GDM1 (cell line): Measurements from ENCODE around the gene FAM168A.
"Not testable (repeated sequence)": the region's sequence is repeated elsewhere in the genome, so short reads cannot be mapped to it uniquely, and the experiment has no call there.

Experiments used
- DNase-seq: peaks from one replicate; lab custom pipeline; 2025; lab: John Stamatoyannopoulos, UW

FAM168A gene

DNA sequence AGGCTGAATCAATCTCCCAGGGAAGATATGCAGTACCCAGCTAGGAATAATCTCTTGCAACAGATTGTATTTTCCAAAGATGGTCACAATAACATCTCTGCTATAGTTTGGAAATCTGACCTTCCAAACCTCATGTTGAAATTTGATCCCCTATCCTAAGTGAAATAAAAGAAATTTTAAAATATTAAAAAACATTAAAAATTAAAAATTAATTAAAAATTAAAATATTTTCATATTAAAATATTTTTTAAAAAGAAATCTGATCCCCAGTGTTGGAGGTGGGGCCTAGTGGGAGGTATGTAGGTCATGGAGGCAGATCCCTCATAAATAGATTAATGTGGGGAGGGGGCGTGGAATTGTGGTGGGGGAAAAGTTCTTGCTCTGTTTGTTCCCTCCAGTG is 79.7 kb downstream of the FAM168A start:
- DNase-seq = no peak

DNA sequence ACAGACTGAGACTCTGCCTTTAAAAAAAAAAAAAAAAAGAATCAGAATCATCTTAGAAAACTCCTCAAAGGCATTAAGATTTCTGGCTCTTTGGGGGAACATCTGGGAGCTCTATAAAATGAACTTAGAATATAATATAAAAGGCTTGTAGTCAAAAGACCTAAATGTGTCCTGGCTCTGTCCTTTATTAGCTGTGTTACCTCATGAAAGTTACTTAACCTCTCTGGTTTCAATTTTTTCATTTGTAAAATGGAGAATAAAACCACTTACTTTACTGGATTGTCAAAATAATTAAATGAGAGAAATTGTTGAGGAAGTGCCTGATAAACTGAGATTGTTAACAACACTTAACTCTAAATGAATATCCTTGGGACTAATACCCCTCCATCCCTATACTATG is 81.8 kb downstream of the FAM168A start:
- DNase-seq = no peak

DNA sequence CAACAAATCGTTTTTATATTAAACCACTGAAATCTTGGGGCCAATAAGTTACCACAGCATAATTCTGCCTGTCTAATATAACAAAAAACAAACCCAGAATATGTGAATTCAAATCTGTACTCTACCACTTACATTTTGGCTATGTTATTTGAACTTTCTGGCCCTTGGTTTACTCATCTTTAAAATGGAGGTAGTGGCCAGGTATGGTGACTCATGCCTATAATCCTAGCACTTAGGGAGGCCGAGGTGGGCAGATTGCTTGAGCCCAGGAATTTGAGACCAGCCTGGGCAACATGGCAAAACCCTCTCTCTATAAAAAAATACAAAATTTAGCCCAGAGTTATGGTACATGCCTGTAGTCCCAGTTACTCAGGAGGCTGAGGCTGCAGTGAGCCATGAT is 84.2 kb downstream of the FAM168A start:
- DNase-seq = no peak

DNA sequence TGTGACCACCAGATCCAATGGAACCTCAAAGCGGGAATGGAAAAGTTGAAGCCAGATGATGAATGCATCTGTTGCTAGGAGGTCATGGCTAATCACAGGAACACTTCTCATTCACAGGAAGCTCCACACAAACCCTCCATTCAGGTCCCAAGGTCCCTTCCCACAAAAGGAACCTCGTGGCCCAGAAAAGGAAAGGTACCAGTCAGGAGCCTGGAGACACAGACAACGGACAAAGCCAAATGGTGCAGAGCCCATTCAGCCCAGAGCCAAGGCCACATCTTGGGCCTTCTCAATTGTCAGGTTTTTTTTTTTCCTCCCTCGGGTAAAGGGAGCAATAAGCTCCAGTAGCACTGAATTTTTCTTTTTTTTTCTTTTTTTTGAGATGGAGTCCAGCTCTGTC is 87.0 kb downstream of the FAM168A start:
- DNase-seq = no peak

DNA sequence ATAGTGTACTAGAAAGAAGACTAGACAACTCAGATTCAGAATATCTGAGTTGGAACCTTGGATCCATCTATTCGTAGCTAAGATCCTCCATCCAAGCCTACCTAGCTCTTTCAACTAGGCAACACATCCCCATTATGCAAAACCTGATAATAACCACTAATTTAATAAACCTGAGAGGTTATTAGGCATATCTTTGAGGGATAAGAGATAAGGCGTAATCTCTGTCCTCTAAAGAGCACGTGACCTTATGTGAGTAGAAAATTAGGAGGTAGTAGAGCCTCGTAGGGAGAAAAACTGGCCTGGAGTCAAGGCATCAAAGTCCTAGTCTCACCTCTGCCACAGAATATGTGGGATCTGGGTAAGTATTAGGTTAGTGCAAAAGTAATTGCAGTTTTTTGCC is 87.8 kb downstream of the FAM168A start:
- DNase-seq = no peak

DNA sequence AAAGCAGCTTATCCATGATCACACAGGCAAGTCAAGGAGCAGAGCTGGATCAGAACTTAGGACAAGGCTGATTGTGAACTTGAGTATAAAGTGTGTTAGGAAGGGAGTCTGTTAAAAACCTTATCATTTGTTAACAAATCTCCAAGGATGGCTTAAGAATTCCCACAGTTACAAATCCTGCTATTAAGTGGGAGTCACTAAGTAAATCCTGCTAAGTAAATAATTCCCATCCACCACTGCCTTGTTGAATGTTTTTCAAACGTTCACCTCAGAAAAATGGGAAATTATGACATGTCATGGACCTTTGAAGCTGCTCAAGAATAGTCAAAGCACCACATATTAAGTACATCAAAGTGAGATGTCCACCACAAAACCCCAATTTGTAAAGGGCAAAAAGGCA is 88.7 kb downstream of the FAM168A start:
- DNase-seq = no peak

DNA sequence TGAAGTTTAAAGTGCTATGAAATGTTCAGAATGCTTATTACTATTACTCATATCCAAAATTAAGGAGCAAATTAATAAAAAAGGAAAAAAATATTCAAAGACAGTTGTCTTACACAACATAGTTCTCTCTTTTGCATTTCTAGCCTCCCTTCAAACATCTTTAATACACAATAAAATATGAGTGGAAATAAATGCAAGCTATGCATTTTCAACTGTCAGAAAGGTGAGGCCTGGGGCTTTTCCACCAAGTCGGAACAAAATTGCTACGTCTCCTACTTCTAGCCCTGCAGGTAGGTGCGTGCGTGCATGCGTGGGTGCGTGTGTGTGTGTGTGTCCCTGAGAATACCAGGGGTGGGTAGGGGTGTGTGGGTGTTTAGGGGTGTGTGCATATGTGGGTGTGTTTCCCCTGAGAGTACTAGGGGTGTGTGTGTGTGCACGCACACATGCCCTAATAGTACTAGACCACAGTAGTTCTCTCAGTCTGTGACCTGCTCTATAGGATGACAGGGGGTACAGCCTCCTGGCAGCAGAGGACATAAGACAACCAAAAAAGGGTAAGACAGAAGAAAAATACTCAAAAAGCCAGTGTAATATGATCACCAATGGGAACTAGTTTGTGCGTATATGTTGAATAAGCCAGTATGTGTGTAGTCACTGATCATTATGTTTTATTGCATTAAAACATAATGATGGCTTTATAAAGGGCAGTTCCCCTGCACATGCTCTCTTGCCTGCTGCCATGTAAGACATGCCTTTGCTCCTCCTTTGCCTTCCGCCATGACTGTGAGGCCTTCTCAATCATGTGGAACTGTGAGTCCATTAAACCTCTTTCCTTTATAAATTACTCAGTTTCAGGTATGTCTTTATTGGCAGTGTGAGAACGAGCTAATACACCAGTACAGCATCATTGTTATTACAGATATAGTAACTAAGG is 89.4 kb downstream of the FAM168A start:
- DNase-seq = no peak

DNA sequence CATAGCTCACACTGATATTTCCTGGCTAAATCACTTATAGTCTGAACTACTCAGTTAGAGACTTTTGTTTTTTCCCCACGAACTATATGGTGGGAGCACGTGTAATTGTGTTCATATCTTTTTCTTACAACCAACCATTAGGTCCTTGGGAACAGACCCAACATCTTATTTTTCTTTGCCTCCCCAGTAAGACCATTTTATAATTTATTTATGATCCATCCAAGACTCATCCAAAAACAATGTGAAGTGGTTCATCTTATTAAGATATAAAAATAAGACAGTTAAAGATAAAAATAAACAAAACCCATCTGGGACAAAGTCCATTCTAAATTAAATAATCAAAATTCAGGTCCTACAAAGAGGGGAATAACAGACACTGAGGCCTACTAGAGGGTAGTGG is 90.8 kb downstream of the FAM168A start:
- DNase-seq = no peak

DNA sequence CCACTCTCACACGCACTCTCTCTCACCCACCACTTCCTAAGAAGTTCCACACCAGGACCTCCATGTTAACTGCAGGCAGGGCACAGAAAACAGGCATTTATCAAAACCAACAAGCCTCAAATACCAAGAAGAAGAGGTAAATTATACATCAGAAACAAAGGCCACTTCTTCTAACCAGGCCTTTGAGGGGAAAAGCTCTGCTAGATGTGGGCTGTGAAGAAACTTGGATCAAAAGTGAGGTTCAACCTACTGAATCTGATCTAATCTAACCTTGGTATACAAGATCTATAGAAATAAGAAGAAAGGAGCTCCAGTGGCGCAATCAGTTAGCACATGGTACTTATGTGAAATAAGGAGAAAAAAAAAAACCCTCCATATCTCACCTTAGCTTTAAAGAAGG is 91.9 kb downstream of the FAM168A start:
- no peak for DNase-seq

DNA sequence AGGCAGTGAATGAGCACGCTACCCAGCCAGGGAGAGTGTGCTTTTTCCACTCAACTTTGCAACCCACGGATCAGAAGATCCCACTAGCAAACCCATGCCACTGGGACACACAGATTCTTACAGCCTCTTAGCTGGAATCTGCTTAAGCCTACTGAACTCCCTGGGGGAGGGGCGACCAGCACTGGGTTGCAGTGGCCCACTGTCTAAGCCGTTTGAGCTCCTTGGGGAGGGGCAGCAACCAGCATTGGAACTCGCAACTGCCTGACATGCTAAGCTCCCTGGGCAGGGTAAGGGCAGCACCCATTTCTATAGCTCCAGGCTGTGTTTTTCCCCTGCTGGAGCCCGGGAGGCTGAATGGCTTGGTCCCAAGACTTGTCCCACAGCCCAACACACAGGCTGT is 99.6 kb downstream of the FAM168A start:
- DNase-seq = no peak

DNA sequence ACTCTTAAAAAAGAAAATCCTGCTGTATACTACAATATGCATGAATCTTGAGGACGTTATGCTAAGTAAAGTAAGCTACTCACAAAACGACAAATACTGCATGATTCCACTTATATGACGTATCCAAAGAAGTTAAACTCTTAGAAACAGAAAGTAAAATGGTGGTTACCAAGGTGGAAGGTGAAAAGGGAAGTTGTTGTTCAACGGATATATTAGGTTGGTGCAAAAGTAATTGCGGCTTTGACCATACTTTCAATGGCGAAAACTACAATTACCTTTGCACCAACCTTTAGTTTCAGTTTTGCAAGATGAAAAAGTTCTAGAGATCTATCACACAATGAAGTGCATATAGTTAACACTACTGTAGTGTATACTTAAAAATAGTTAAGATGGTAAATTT is 101.8 kb downstream of the FAM168A start:
- DNase-seq = no peak

DNA sequence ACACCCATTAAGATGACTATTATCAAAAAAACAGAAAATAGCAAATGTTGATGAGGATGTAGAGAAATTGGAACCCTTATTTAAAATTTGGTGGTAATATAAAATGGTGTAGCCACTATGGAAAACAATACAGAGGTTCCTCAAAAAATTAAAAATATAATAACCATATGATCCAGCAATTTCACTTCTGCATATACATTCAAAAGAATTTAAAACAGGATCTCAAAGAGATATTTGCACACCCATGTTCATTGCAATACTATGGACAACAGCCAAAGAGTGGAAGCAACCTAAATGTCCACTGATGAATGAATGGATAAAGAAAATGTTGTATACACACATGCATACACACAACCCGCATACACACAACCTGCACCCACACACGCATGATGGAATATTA is 102.2 kb downstream of the FAM168A start:
- no peak for DNase-seq

DNA sequence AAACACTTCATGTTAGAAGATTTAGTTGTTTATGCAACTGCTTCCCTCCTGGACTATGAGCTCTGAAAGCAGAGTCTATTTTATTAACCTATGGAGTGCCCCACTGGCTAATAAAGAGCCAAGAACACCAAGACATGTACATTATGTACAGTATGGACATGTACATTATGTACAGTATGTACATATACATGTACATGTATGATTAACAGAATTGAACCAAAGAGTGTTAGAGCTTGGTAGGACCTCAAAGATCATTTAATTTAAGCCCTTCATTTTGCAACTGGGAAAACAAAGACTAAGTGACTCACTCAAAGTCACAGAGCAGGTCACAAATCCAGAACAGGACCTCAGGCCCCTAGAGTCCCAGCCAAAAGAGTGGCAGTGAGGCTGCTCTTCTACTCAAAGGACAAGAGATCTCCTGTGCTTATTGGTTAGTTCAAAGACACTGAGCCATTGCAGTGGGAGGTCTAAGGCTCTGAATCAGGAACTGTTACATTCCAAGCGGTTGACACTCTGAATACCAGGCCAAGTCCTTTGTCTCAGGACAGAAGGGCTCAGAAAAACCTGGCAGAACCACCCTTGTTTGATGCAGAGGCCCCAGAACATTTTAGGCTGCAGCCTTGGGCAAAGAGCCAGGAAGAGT is 103.8 kb downstream of the FAM168A start:
- DNase-seq = no peak

DNA sequence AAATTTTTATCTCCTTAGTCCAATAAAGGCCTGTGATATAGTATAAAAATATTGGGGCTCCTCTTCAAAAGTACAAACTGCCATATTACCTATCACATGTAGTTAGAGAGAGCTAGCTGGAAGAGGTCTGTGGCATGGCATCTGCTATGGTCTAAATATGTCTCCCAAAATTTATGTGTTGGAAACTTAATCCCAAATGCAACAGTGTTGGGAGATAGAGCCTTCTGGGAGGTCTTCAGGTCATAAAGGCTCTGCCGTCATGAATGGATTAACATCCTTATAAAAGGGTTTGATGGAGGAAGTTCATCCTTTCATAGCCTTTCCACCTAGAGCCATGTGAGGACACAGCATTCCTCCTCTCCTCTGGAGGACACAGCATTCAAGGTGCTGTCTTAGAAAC is 116.3 kb downstream of the FAM168A start:
- no peak for DNase-seq

DNA sequence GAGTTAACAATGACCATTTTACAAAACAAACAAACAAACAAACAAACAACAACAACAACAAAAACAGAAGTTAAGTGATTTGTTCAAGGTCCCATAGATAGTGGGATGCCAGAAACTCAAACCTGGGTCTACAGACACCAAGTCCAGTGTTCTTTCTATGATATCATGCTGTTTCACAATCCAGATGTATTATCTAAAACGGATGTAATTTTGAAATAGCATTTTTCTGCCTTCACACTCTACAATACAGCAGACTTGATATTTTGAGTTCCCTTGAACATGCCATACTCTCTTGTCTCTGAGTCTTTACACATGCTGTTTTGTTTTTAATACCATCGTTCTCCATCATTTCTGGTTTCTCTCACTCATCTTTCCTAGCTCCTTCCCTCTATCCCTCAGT is 117.2 kb downstream of the FAM168A start:
- no peak for DNase-seq

DNA sequence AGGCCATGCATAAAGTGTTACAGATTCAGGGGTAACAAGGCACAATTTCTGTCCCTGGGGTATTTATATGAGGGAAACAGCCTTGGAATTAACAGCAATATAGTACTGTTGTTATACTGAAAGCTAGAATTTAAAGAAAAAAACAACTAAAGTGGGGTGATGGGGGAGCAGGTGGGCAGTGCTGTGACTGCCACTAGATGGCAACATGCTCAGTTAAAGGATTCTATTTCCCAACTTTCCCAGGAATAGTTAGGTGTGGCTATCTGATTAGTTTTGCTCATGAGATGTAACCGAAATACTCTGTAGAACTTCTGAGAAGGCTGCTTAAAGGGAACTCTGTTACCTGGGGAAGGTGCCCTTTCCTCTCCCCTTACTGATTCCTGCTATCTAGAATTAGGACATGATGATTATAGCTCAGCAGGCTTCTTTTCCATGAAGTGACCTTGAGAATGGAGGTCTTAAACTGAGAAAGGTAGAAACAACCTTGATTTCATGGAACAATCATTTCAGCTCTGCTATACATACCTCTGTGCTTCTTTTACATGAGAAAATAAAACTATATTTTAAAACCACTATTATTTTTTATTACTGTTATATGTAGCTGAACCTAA is 119.1 kb downstream of the FAM168A start:
- DNase-seq = no peak

DNA sequence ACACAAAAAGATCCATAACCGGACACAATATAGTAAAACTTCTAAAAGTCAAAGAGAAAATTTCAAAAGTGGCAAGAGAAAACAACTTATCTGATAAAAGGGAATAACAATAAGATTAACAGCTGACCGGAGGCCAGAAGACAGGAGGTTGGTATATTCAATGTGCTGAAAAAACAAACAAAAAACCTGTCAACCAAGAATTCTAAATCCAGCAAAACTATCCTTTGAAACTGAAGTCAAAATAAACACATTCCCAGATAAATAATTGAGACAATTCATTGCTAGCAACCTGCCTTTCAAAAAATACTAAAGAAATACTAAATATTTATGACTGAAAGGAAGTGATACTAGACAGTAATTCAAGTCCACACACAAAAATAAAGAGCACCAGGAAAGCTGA is 120.4 kb downstream of the FAM168A start:
- no peak for DNase-seq

DNA sequence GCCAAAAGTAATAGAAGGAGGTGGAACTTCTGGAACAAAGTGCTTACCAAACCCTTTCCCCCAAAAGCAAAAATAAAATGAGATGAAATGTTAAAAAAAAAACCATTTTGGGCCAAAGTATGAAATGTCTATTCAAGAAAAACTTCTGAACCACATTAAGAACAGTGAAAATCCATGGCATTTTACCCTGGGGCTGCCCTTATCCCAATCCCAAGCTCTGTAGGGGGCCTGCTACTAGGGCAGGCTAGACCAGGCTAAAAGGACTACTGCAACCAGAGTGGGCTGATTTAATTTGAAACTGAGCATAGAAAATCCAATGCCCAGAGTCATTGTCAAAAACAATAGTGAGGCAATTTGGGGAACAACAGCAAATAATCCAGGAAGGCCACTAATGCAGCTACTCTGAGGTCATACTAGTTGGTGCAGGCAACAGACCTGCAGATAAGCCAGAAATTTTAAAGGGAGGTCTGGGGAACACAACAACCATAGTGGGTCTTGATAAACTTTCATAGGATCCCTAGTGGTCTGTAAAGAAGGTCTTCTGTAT is 122.3 kb downstream of the FAM168A start:
- no peak for DNase-seq

DNA sequence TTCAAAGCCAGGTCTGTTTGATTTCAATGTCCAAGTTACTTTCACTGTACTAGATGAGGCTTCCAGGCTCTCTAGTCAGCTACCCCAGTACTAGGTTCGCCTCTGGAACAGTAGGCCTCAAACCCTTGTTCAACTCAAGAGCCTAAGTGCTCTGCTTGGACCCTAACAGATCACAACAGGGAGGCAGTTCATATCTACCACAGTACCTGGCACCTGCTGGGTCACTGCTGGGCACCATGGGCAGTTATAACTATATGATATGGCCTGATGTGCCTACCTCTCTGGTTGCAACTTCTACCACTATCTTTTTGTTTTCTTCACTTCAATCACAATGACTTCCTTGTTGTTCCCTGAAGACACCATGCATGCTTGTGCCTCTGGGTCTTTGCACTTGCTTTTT is 124.7 kb downstream of the FAM168A start:
- DNase-seq = no peak

DNA sequence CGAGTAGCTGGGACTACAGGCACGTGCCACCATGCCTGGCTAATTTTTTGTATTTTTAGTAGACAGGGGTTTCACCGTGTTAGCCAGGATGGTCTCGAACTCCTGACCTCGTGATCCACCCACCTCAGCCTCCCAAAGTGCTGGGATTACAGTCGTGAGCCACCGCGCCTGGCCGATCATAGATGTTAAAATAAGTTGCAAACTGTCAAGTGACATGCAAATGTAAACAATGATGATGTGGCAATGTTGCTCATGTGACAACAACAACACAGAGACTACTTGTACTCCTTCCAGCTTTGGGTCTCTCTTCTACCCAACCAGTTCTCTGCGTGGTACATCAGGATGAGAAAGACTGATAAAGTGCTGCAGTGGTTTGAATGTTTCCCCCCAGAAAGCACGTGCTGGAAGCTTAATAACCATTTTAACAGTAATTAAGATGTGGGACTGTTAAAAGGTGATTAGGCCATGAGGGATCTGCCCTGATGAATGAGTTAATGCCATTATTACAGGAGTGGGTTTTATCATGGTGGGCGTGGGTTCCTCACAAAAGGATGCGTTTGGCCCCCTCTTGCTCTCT is 127.8 kb downstream of the FAM168A start:
- not testable (repeated sequence) for DNase-seq

DNA sequence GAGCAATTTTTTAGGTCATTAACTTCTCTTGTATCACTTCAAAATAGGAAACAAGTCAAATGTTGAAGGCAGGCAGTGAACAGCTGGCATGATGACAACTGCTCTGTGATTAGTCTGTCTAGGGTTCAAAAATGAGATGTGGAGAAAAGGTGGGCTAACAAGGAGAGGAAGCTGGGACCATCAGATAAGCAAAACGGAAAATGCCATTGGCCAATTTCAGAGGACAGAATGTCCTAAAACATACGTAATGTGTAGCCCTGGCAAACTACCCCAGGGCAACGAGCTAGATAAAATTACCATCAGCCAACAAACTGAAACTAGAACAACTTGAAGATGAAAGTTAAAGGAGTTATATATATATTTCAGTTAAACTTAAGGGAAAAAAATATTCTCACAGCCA is 128.5 kb downstream of the FAM168A start:
- no peak for DNase-seq

DNA sequence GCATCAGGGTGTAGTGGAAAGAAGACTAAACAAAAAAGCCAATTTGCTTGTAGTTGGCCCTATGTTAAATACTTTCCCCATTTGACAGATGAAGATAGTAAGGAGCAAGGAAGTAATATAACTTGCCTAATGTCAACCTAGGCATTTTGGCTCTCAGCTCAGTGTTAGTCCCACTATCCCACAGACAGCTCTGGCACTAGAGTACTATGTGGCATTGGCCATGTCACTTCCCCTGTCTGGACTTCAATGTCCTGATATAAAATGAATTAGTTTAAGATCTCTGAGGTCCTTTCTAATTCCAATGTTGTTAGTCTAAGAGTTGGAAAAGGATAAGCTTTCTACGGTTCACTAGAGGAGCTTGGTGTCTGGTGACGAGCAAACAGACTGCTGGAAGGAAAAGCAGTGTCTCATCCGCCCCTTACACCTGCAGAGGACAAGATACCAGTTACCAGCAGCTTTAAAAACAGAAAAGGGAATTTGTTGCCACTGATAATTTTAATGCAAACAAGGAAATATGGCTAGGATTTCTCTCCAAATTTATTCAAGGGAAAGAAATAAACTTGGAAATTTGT is 129.2 kb downstream of the FAM168A start:
- no peak for DNase-seq
